22Rv1 (cell line): ENCODE measurements around the gene SETMAR.

ENCODE experiments used
- ZFX ChIP-seq: fragments of 450-650 bp; IDR thresholded peaks from 2 replicates; pipeline ENCODE4 v1.6.1; 2017; ENCODE audit warnings: antibody characterized with exemption, borderline replicate concordance
- TF ChIP-seq, protein P1 (sequence below): fragments of 450-650 bp; IDR thresholded peaks from 2 replicates; pipeline ENCODE4 v1.5.1; 2017; ENCODE audit warnings: mild to moderate bottlenecking

- TF ChIP-seq, protein P1, sequence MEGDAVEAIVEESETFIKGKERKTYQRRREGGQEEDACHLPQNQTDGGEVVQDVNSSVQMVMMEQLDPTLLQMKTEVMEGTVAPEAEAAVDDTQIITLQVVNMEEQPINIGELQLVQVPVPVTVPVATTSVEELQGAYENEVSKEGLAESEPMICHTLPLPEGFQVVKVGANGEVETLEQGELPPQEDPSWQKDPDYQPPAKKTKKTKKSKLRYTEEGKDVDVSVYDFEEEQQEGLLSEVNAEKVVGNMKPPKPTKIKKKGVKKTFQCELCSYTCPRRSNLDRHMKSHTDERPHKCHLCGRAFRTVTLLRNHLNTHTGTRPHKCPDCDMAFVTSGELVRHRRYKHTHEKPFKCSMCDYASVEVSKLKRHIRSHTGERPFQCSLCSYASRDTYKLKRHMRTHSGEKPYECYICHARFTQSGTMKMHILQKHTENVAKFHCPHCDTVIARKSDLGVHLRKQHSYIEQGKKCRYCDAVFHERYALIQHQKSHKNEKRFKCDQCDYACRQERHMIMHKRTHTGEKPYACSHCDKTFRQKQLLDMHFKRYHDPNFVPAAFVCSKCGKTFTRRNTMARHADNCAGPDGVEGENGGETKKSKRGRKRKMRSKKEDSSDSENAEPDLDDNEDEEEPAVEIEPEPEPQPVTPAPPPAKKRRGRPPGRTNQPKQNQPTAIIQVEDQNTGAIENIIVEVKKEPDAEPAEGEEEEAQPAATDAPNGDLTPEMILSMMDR = no peak
- TF ChIP-seq ZFX = no peak
These were observed 29.8 kb downstream of the SETMAR start for GRCh38 chr3:4332991-4333390.
